Measurements from ENCODE around the gene COL23A1. TPM values are rescaled to one million over a fixed set of nuclear protein-coding genes. Genes with fewer than 3 reads are reported as not detected.

The COL23A1 gene
- total RNA-seq, 2 donors from 2014 or later: 1.5 to 2.5 TPM

GRCh38 chr5:178419196-178419595, 171.0 kb downstream of the COL23A1 start:
- no peaks in the 10 kb centered on the region for H3K9me3 ChIP-seq
- H3K27me3 ChIP-seq (replicated peaks; ENCODE audit: insufficient read depth): no peaks in the 10 kb centered on the region
- H3K4me1 ChIP-seq (ENCODE audit: control insufficient read depth in 1 of 2, low read depth in 2 of 2): no peaks in the 10 kb centered on the region
- no peaks in the 10 kb centered on the region for H3K36me3 ChIP-seq
- ATAC-seq (ENCODE audit: insufficient number of reproducible peaks, low FRiP score, low read depth) (no peak), DNase-seq (ENCODE audit: low spot score) (no peak)
- no peak overlapping the region for H3K27ac ChIP-seq
- no peak for TF ChIP-seq CTCF (IDR thresholded peaks at IDR 0.05)
- H3K4me3 ChIP-seq: no peak overlapping the region

- Histone ChIP-seq H3K9me3 (no peaks in the 10 kb centered on the region), H3K4me1 (ENCODE audit: control insufficient read depth in 1 of 2, low read depth in 2 of 2) (no peaks in the 10 kb centered on the region), H3K27me3 (replicated peaks; ENCODE audit: insufficient read depth) (no peaks in the 10 kb centered on the region), H3K27ac (no peak overlapping the region), H3K36me3 (no peaks in the 10 kb centered on the region), H3K4me3 (no peak overlapping the region)
- no peak for TF ChIP-seq CTCF (IDR thresholded peaks at IDR 0.05)
- no peak for DNase-seq (ENCODE audit: low spot score)
- ATAC-seq (ENCODE audit: insufficient number of reproducible peaks, low FRiP score, low read depth): no peak
These were observed 171.7 kb downstream of the COL23A1 start for GRCh38 chr5:178418471-178419010.

GRCh38 chr5:178418031-178418430, 172.2 kb downstream of the COL23A1 start:
- no peak for ATAC-seq (ENCODE audit: insufficient number of reproducible peaks, low FRiP score, low read depth)

GRCh38 chr5:178417391-178417811, 172.8 kb downstream of the COL23A1 start:
- H3K36me3 ChIP-seq: no peaks in the 10 kb centered on the region
- H3K27me3 ChIP-seq (replicated peaks; ENCODE audit: insufficient read depth): no peaks in the 10 kb centered on the region
- no peak overlapping the region for H3K4me3 ChIP-seq
- H3K9me3 ChIP-seq: no peaks in the 10 kb centered on the region
- ATAC-seq (ENCODE audit: insufficient number of reproducible peaks, low FRiP score, low read depth): no peak
- DNase-seq (ENCODE audit: low spot score): no peak
- no peaks in the 10 kb centered on the region for H3K4me1 ChIP-seq (ENCODE audit: control insufficient read depth in 1 of 2, low read depth in 2 of 2)
- TF ChIP-seq CTCF (IDR thresholded peaks at IDR 0.05): no peak
- no peak overlapping the region for H3K27ac ChIP-seq

More at GRCh38 chr5:178418031-178418430, 172.2 kb downstream of the COL23A1 start:
- no peak overlapping the region for H3K4me3 ChIP-seq
- no peaks in the 10 kb centered on the region for H3K9me3 ChIP-seq
- H3K27me3 ChIP-seq (replicated peaks; ENCODE audit: insufficient read depth): no peaks in the 10 kb centered on the region
- no peaks in the 10 kb centered on the region for H3K36me3 ChIP-seq
- H3K27ac ChIP-seq: no peak overlapping the region
- TF ChIP-seq CTCF (IDR thresholded peaks at IDR 0.05): no peak
- no peak for DNase-seq (ENCODE audit: low spot score)
- H3K4me1 ChIP-seq (ENCODE audit: control insufficient read depth in 1 of 2, low read depth in 2 of 2): no peaks in the 10 kb centered on the region

GRCh38 chr5:178416919-178417318, 173.3 kb downstream of the COL23A1 start:
- no peak for ATAC-seq (ENCODE audit: insufficient number of reproducible peaks, low FRiP score, low read depth)
- no peak for DNase-seq (ENCODE audit: low spot score)
- Histone ChIP-seq H3K9me3 (no peaks in the 10 kb centered on the region), H3K27ac (no peak overlapping the region), H3K4me1 (ENCODE audit: control insufficient read depth in 1 of 2, low read depth in 2 of 2) (no peaks in the 10 kb centered on the region), H3K36me3 (no peaks in the 10 kb centered on the region), H3K27me3 (replicated peaks; ENCODE audit: insufficient read depth) (no peaks in the 10 kb centered on the region), H3K4me3 (no peak overlapping the region)
- TF ChIP-seq CTCF (IDR thresholded peaks at IDR 0.05): no peak

Data from thoracic aorta (tissue), 2 donors.